Tibial nerve (tissue), 3 donors: ENCODE results near the gene OR2AT4.

Experiments used
- POLR2A ChIP-seq, 2 donors: fragments of 450-650 bp; IDR thresholded peaks; one replicate each; pipeline ENCODE4 v1.6.1; 2017; ENCODE audit warnings: antibody characterized with exemption in 2 of 2, mild to moderate bottlenecking in 2 of 2, moderate library complexity in 2 of 2
- TF ChIP-seq, protein P1 (sequence below), 5 experiments: fragments of 200-600 bp in 3 of 5; fragments of 450-650 bp in 2 of 5; sonication (generic) in 3 of 5; IDR thresholded peaks; one replicate each; pipeline ENCODE4 v1.5.1; 2016 to 2019; ENCODE audit warnings: antibody characterized with exemption in 5 of 5, mild to moderate bottlenecking in 3 of 5, moderate library complexity in 2 of 5

DNA sequence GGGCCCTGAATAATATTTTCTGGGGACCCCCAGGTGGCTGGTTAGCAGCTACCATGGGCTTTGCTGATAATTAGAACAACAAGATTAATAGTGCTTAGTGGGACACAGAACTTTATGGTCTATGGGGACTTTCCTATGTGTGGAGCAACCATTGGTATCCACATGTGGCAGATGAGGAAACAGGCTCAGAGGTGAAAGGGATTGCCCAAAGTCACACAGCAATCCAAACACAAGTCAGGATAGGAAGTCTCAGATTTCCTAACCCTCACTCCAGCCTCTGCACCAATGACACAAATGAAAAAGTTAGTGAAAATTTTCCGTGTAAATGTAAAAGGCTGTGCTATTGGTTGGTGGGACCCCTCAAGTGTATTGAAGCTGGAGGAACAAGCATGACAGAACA, 39.0 kb upstream of the OR2AT4 start:
- TF ChIP-seq, protein P1, sequence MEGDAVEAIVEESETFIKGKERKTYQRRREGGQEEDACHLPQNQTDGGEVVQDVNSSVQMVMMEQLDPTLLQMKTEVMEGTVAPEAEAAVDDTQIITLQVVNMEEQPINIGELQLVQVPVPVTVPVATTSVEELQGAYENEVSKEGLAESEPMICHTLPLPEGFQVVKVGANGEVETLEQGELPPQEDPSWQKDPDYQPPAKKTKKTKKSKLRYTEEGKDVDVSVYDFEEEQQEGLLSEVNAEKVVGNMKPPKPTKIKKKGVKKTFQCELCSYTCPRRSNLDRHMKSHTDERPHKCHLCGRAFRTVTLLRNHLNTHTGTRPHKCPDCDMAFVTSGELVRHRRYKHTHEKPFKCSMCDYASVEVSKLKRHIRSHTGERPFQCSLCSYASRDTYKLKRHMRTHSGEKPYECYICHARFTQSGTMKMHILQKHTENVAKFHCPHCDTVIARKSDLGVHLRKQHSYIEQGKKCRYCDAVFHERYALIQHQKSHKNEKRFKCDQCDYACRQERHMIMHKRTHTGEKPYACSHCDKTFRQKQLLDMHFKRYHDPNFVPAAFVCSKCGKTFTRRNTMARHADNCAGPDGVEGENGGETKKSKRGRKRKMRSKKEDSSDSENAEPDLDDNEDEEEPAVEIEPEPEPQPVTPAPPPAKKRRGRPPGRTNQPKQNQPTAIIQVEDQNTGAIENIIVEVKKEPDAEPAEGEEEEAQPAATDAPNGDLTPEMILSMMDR (IDR thresholded peaks at IDR 0.05) = no peak
- TF ChIP-seq POLR2A (IDR thresholded peaks at IDR 0.05) = no peak
